Upper lobe of left lung (tissue), 4 donors: ENCODE results near the gene TNK2.
"Not testable (repeated sequence)": the region's sequence is repeated elsewhere in the genome, so short reads cannot be mapped to it uniquely, and the experiment has no call there.

Source experiments
- POLR2A ChIP-seq, 4 donors: fragments of 450-650 bp; IDR thresholded peaks; one replicate each; pipeline ENCODE4 v1.5.1; 2016 to 2017; ENCODE audit warnings: antibody characterized with exemption in 4 of 4, mild to moderate bottlenecking in 2 of 4
- TF ChIP-seq, protein P1 (sequence below), 6 experiments: fragments of 450-650 bp in 4 of 6; fragments of 200-600 bp in 2 of 6; sonication (generic) in 2 of 6; IDR thresholded peaks; one replicate each; pipeline ENCODE4 v1.5.1; 2016 to 2019; ENCODE audit warnings: antibody characterized with exemption in 6 of 6

- TF ChIP-seq POLR2A (IDR thresholded peaks at IDR 0.05) = not testable (repeated sequence)
- TF ChIP-seq, protein P1, sequence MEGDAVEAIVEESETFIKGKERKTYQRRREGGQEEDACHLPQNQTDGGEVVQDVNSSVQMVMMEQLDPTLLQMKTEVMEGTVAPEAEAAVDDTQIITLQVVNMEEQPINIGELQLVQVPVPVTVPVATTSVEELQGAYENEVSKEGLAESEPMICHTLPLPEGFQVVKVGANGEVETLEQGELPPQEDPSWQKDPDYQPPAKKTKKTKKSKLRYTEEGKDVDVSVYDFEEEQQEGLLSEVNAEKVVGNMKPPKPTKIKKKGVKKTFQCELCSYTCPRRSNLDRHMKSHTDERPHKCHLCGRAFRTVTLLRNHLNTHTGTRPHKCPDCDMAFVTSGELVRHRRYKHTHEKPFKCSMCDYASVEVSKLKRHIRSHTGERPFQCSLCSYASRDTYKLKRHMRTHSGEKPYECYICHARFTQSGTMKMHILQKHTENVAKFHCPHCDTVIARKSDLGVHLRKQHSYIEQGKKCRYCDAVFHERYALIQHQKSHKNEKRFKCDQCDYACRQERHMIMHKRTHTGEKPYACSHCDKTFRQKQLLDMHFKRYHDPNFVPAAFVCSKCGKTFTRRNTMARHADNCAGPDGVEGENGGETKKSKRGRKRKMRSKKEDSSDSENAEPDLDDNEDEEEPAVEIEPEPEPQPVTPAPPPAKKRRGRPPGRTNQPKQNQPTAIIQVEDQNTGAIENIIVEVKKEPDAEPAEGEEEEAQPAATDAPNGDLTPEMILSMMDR (IDR thresholded peaks at IDR 0.05) = not testable (repeated sequence)
Observed at GRCh38 chr3:195824425-195825190, 83.7 kb downstream of the TNK2 start.
